NCI-H146 treated with DMSO at 0.1 percent for 48 hours (cell line): ENCODE measurements around the gene SLC4A2.
"Not testable (repeated sequence)": the region's sequence is repeated elsewhere in the genome, so short reads cannot be mapped to it uniquely, and the experiment has no call there.

Experiments used
- DNase-seq: peaks from one replicate; lab custom pipeline; 2025; ENCODE audit not compliant: unreplicated experiment; lab: John Stamatoyannopoulos, UW

Gene SLC4A2

DNA sequence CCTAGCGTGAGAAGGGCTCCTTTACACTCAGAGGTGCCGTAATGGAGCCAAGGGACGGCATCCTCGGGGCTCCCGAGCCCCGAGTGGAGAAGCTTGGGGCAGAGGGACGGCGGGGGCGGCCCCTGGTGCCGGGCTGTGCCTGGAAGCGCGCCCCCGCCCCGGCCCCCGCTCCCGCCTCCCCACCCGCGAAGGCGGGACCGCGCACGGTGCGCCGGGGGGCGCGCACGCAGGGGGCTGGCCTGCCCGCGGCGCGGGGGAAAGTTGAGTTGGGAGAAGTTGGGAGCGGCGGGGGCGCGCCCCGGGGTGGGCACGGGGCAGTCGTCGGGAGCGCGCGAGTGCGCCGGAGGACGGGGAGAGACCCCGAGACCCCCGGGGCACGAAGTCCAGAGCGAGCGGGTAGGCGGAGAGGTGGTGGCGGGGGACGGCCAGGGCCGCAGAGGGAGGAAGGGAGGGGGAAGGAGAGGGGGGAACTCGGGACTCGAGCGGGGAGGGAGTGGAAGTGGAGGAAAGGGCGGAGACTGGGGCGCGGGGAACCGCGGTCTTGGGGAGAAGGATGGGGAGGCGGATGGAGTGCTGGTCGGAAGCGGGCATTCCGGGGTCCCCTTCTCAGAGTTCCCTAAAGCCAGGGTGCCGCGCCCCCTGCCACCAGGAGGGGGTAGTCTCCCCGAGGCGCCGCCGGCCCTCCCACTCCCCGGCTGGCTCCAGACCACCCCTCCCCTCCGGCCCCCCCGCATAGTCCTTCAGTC, at the start of gene SLC4A2:
TSS of gene SLC4A2 (plus strand) at position 223 of the 746 bp plus-strand sequence. CDS start 2,399 bp downstream, outside the sequence.
- DNase-seq, result peak; percentile 31

DNA sequence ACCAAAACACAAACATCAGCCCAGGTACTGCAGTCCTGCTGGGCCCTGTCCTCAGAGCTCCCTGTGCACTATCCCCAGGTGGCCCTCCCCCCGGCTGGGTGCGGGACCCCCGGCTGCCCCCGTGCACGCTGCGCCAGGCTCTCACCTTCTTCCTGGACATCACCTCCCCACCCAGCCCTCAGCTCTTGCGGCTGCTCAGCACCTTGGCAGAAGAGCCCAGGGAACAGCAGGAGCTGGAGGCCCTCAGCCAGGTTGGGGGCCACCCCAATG, 49.4 kb upstream of the SLC4A2 start:
- no peak for DNase-seq

- DNase-seq, result no peak
These were observed 48.9 kb upstream of the SLC4A2 start for GRCh38 chr7:151010307-151011096.

DNA sequence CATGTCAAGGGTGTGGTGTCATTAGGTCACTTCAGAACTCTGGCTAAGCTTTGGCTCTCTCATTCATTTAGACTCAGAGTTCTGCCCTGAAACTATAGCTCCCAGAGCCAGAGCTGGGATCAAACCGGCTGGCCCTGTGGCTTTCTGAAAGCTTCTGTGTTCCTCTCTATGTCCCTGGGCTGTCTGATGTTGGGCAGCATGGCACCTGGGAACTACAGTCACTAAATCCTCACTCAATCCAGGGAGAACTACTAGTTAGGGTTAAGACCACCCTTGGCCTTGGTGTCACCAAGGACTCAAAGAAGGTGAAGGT, 48.3 kb upstream of the SLC4A2 start:
- no peak for DNase-seq

DNA sequence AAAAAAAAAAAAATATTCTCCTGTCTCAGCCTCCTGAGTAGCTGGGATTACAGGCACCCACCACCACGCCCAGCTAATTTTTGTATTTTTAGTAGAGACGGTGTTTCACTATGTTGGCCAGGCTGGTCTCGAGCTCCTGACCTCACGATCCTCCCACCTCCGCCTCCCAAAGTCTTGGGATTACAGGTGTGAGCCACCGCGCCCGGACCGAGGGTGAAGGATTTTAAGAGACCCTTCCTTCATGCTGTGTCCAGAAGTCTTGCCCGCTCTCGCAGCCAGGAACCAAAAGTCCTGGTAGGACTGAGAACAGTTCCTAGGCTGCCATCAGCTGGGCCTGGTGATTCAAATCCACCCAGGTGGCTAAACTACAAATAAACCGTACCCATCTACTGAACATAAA, 47.8 kb upstream of the SLC4A2 start:
- not testable (repeated sequence) for DNase-seq

DNA sequence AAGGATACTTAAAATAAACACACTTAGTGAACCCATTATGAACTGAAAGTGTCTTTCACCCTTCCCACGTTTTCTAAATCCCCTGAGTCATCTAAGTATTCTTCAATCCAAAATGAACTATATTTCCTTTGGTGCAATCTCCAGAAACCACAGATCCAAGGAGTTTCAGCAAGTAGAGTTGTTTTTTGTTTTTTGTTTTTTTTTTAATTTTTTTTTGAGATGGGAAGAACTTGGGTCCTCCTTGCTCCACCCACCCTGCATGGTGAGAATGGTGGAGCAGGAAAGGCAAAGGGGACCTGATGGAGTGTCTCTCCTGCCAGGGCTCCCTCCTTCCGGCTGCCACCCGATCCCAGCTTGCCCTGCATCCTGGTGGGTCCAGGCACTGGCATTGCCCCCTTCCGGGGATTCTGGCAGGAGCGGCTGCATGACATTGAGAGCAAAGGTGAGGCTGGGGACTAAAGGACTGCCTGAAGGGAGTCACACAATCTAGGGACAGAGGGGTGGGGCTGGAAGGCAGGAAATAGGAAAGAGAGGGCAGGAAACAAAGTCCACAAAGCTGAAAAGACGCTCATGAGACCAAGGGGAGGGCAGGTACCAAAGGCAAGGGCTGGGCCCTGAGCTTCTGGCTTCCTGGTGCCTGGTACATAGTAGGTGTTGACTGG, 47.2 kb upstream of the SLC4A2 start:
- DNase-seq, result no peak

- no peak for DNase-seq
These were observed 46.5 kb upstream of the SLC4A2 start for GRCh38 chr7:151012911-151013347.

DNA sequence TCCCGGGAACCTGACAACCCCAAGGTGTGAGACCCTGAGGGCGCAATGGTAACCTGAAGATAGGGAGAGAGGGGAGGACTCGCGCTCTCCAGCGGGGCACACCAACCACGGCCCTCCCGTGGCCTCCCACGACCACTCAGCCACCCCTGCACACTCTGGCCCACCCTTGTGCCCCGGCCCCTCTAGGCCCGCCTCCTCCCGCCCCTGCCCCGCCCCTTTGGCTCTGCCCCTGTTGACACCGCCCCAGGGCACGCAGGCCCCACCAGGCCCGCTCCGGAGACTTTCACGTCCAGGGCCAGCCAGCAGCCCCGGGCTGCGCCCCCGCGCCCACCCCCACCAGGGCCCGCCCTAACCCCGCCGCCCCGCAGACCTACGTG, 46.0 kb upstream of the SLC4A2 start:
- DNase-seq, result no peak

GRCh38 chr7:151013733-151014497, 45.5 kb upstream of the SLC4A2 start:
- no peak for DNase-seq

DNA sequence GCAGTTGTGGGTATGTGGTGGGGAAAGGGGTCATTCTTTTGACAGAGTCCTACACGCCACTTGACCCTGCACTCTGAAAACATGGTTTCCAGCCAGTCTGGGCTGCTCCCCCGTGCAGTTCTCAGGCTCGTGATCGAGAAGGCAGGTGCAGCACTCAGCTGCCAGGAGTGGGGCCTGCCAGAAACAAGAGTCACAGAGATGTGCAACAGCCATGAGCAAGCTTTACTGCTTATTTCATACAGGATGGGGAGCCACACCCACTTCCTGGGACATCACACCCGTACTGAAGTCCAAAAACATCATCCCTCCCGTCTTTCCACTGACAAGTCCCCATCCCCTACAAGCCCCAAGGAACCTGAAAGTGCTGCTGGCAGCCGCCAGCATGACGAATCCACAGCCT, 44.4 kb upstream of the SLC4A2 start:
- no peak for DNase-seq

GRCh38 chr7:151015967-151016366, 43.4 kb upstream of the SLC4A2 start:
- DNase-seq, result no peak

GRCh38 chr7:151016505-151016904, 42.9 kb upstream of the SLC4A2 start:
- no peak for DNase-seq

DNA sequence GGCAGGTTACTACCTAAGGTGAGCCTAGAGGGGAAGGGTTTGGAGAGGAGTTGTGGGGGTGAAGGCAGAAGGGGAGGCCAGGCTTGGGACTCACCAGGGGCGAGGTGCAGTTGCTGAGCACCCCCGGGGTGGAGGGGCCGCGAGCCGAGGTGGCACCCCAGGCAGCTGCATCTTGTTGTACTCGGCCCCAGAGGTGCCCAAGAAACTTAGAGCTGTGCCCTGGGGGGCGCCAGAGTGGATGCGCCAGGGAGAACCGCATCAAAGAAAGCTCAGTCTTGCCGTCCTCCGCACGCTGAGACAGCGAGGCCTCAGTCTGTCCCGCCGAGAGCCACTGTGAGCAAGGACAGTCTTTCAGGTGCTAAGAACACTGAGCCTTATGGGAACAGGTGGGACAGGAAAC, 42.4 kb upstream of the SLC4A2 start:
- no peak for DNase-seq

DNA sequence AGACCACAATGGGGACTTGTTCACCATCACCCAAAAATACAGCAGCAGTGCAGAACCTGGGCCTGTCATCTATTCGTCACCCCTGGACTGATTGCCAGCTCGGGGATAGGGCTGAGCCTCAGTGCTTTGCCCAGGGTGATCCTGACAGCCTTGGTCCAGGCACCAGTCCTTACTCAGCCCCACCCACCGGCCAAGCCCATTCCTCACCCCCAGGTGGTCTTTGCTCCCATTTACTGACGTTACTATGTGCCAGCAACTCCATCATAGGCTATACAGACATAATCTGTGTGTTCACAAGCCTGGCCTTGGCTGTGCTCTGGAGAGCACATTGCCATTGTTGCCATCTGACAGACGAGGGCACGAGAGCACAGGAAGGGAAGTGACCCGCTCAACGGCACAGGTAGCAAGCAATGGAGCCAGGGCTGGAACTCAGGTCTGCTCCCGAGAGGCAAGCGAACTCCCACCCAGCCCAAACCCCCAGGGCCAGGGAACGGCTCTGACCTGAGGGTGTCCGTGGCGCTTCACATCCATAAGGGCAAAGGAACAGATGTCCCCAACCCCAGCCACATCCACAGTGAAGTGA, 41.9 kb upstream of the SLC4A2 start:
- no peak for DNase-seq

GRCh38 chr7:151017953-151018420, 41.4 kb upstream of the SLC4A2 start:
- DNase-seq, result peak; percentile 34

- DNase-seq, result peak; percentile 42
These were observed 40.8 kb upstream of the SLC4A2 start for GRCh38 chr7:151018421-151019129.

- DNase-seq, result no peak
These were observed 40.3 kb upstream of the SLC4A2 start for GRCh38 chr7:151019130-151019447.

DNA sequence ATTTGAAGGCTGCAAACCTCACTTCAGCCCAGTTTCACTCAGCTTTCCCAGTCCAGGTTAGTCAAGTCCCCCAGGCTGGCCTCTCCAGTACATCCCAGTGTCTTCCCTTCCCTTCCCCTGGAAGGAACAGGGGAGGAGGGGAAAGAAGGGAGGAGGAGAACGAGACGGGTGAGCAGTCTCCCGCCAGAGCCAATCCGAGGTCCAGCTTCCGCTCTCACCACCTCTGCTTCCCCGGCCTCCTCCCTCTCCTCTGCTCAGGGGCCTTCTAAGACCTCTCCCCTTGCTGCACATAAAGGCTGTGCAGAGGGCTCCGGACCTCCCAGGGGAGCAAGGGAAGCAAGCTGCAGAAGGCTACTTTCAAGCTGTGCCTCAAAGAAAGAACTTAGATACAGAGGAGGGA, 39.2 kb upstream of the SLC4A2 start:
- no peak for DNase-seq

DNA sequence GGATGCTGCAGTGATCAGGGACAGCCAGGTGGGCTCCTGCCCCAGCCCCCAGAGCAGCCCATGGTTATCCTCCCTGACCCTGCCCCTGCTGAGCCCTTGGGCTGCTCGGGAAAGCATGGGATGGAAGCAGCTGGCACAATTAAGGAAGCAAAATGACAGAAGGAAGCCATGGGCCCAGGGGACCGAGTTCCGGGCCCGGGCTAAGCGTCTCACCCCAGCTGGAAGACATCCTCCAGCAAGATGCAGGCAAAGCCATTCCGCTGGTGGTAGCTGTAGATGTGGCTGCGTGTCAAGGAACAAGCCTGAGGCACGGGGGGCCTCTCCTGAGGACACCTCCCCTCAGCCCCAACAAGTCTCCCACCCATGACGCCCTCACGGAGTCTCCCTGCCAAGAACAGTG, 36.2 kb upstream of the SLC4A2 start:
- DNase-seq, result no peak

- DNase-seq, result no peak
These were observed 34.8 kb upstream of the SLC4A2 start, which contains the start of gene ATG9B for GRCh38 chr7:151024435-151025056. TSS of gene ATG9B (minus strand) at chr7:151024494. CDS start at chr7:151024423, 71 bp downstream.
